Endodermal cell (in vitro differentiated cells): ENCODE data around the gene ABI3BP. TPM values are rescaled to one million over a fixed set of nuclear protein-coding genes. Genes with fewer than 3 reads are reported as not detected.

ENCODE experiments used
- DNase-seq: peaks from one replicate; pipeline ENCODE4 v3.0.0-alpha.2; 2017
- H3K27ac ChIP-seq: 2 replicates; pipeline ENCODE4 v1.5.1; 2013; ENCODE audit warnings: mild to moderate bottlenecking, low read depth, low read length, moderate library complexity
- H3K27me3 ChIP-seq: 2 replicates; pipeline ENCODE4 v1.6.1; 2013; ENCODE audit warnings: mild to moderate bottlenecking, low read length, moderate library complexity; ENCODE audit not compliant: insufficient read depth, control insufficient read depth, poor library complexity, severe bottlenecking
- H3K36me3 ChIP-seq: 2 replicates; pipeline ENCODE4 v1.7.0; 2013; ENCODE audit warnings: mild to moderate bottlenecking, low read length, moderate library complexity; ENCODE audit not compliant: control insufficient read depth, insufficient read depth
- H3K4me1 ChIP-seq: one replicate; pipeline ENCODE4 v1.7.0; 2013; ENCODE audit warnings: low read length; ENCODE audit not compliant: control insufficient read depth, insufficient read depth
- H3K4me3 ChIP-seq: 2 replicates; pipeline ENCODE4 v1.5.1; 2013; ENCODE audit warnings: mild to moderate bottlenecking, low read length, moderate library complexity
- H3K9ac ChIP-seq: 2 replicates; pipeline ENCODE4 v1.6.1; 2013; ENCODE audit warnings: mild to moderate bottlenecking, low read length, moderate library complexity; ENCODE audit not compliant: poor library complexity, severe bottlenecking; ENCODE audit errors: extremely low read depth
- H3K9me3 ChIP-seq: 2 replicates; pipeline ENCODE4 v1.6.1; 2013; ENCODE audit warnings: mild to moderate bottlenecking, low read length, moderate library complexity; ENCODE audit not compliant: control insufficient read depth
- H3K27ac Mint-ChIP-seq: 2 replicates; pipeline ENCODE4 v1.8.0; 2020; ENCODE audit warnings: mixed read lengths
- H3K27me3 Mint-ChIP-seq: 2 replicates; pipeline ENCODE4 v1.8.0; 2021; ENCODE audit warnings: mild to moderate bottlenecking, mixed read lengths; ENCODE audit not compliant: insufficient read depth
- H3K36me3 Mint-ChIP-seq: 2 replicates; pipeline ENCODE4 v1.8.0; 2020; ENCODE audit warnings: low read depth, mixed read lengths
- H3K4me1 Mint-ChIP-seq: 2 replicates; pipeline ENCODE4 v1.8.0; 2020; ENCODE audit warnings: mixed read lengths
- H3K4me3 Mint-ChIP-seq: 2 replicates; pipeline ENCODE4 v1.8.0; 2020; ENCODE audit warnings: mild to moderate bottlenecking, moderate library complexity, mixed read lengths
- H3K9me3 Mint-ChIP-seq: 2 replicates; pipeline ENCODE4 v1.8.0; 2020; ENCODE audit warnings: mild to moderate bottlenecking, mixed read lengths
- WGBS, 2 experiments: methylation state at CpG; one replicate each; pipeline versions ENCODE4 v1.1.5 to v1.1.7; 2013; ENCODE audit warnings: missing lambda C conversion rate in 2 of 2, mixed read lengths in 1 of 2; ENCODE audit not compliant: insufficient coverage in 1 of 2, insufficient read length in 1 of 2; 5-methylcytosine and 5-hydroxymethylcytosine counted together
- total RNA-seq, 2 donors: library from RNA; stranded (reverse); fragmentation: NEBNext Ultra II Directional in 1 of 2; extraction: Animal tissue kit (Norgen Biotek cat#: 25700) in 1 of 2; gene quantifications; 2 replicates in 1 of 2; 3 replicates in 1 of 2; pipeline ENCODE4 v1.2.1, GENCODE V29; 2021
- TF ChIP-seq, protein P1 (sequence below): fragments of 200-600 bp; sonication (generic); conservative IDR thresholded peaks from 2 replicates; pipeline ENCODE4 v1.5.0; 2021; ENCODE audit warnings: antibody characterized with exemption, mild to moderate bottlenecking

Gene ABI3BP
- total RNA-seq, 2 donors from 2014 or later: 0.42 TPM; not detected in 1

DNA sequence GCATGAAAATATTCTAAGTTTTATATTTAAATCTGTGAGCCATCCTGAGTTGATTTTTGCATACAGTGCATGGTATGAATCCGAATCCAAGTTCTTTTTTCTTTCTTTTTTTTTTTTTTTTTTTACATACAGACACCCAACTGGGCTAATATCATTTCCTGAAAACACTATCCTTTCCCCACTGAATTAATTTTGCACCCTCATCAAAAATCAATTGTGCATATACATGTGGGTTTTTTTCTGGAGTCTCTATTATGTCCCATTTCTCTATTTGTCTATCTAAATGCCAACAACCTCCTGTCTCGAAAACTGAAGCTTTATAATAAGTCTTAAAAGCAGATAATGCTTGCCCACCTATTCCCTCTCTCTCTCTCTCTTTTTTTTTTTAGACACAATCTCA, 5.9 kb upstream of the ABI3BP start:
- no peaks in the 10 kb centered on the region for H3K4me1 ChIP-seq
- 75 to 100% methylated on average over 1 to 2 of the region's 2 CpGs for WGBS, 2 experiments
- H3K4me3 Mint-ChIP-seq: no peak overlapping the region
- no peaks in the 10 kb centered on the region for H3K9me3 ChIP-seq
- H3K27ac ChIP-seq: no peak overlapping the region
- TF ChIP-seq, protein P1, sequence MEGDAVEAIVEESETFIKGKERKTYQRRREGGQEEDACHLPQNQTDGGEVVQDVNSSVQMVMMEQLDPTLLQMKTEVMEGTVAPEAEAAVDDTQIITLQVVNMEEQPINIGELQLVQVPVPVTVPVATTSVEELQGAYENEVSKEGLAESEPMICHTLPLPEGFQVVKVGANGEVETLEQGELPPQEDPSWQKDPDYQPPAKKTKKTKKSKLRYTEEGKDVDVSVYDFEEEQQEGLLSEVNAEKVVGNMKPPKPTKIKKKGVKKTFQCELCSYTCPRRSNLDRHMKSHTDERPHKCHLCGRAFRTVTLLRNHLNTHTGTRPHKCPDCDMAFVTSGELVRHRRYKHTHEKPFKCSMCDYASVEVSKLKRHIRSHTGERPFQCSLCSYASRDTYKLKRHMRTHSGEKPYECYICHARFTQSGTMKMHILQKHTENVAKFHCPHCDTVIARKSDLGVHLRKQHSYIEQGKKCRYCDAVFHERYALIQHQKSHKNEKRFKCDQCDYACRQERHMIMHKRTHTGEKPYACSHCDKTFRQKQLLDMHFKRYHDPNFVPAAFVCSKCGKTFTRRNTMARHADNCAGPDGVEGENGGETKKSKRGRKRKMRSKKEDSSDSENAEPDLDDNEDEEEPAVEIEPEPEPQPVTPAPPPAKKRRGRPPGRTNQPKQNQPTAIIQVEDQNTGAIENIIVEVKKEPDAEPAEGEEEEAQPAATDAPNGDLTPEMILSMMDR: no peak
- DNase-seq: no peak
- H3K4me1 Mint-ChIP-seq: no peaks in the 10 kb centered on the region
- H3K27ac Mint-ChIP-seq: no peak overlapping the region
- H3K27me3 ChIP-seq: no peaks in the 10 kb centered on the region
- no peaks in the 10 kb centered on the region for H3K36me3 ChIP-seq
- H3K9me3 Mint-ChIP-seq: peaks cover 8% of the 10 kb centered on the region
- H3K27me3 Mint-ChIP-seq: no peaks in the 10 kb centered on the region
- no peaks in the 10 kb centered on the region for H3K36me3 Mint-ChIP-seq
- H3K9ac ChIP-seq: no peak overlapping the region
- H3K4me3 ChIP-seq: no peak overlapping the region

DNA sequence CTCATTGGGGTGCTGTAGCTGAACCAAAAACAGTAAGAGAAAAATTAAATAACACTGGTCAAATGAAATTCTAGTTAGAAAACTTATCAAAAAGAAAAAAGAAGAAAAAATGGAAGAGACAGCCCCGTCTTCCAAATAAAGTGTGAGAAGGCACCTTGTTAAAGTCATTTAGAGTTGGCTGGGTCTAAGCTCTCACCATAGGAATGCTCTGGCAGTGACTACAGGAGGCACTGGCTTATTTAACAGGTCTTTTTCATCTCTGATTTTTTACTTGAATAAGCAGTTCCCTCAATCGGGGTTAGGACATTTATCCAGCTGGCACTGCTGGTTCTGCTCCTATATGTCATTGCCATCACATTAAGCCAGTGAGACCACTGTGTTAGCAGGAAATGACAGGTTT, 1.6 kb upstream of the ABI3BP start:
- 90 to 96% methylated on average over 2 of the region's 2 CpGs for WGBS, 2 experiments
- TF ChIP-seq, protein P1: no peak

DNA sequence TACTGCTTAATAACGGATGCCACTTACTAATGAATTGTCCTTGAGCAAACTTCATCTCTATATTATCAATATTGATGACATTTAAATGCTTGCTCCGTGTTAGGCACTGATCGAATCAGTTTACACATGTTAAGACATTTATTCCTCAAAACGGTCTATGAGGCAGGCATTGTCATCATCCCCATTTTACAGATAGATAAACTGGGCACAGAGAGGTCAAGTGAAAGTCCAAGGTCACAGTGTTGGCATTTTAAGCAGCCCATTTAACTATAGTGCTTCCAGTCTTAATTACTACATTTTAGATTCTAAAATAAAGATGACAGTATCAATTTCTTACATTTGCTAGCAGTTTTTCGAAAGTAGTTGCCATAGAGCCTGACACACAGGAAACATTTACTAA, 966 bp upstream of the ABI3BP start:
- 94 to 97% methylated on average over 4 to 5 of the region's 5 CpGs for WGBS, 2 experiments
- H3K27ac ChIP-seq: no peak overlapping the region
- H3K4me1 Mint-ChIP-seq: peaks cover 4% of the 10 kb centered on the region
- no peak overlapping the region for H3K4me3 Mint-ChIP-seq
- H3K27me3 ChIP-seq: no peaks in the 10 kb centered on the region
- no peak overlapping the region for H3K9ac ChIP-seq
- H3K4me1 ChIP-seq: no peaks in the 10 kb centered on the region
- TF ChIP-seq, protein P1: no peak
- H3K4me3 ChIP-seq: no peak overlapping the region
- no peaks in the 10 kb centered on the region for H3K27me3 Mint-ChIP-seq
- no peaks in the 10 kb centered on the region for H3K9me3 Mint-ChIP-seq
- no peak for DNase-seq
- H3K36me3 ChIP-seq: no peaks in the 10 kb centered on the region
- no peak overlapping the region for H3K27ac Mint-ChIP-seq
- no peaks in the 10 kb centered on the region for H3K36me3 Mint-ChIP-seq
- H3K9me3 ChIP-seq: no peaks in the 10 kb centered on the region

More for the DNA sequence above, 1.6 kb upstream of the ABI3BP start:
- DNase-seq: no peak
- Histone ChIP-seq H3K27ac (no peak overlapping the region), H3K9ac (no peak overlapping the region), H3K4me3 (no peak overlapping the region), H3K27me3 (no peaks in the 10 kb centered on the region), H3K9me3 (no peaks in the 10 kb centered on the region), H3K4me1 (no peaks in the 10 kb centered on the region), H3K36me3 (no peaks in the 10 kb centered on the region)
- H3K27ac Mint-ChIP-seq: no peak overlapping the region
- no peak overlapping the region for H3K4me3 Mint-ChIP-seq
- no peaks in the 10 kb centered on the region for H3K9me3 Mint-ChIP-seq
- no peaks in the 10 kb centered on the region for H3K36me3 Mint-ChIP-seq
- H3K4me1 Mint-ChIP-seq: peaks cover 4% of the 10 kb centered on the region
- no peaks in the 10 kb centered on the region for H3K27me3 Mint-ChIP-seq
